NCI-H1930 (cell line): Measurements from ENCODE around the gene C7orf33.

Experiments
- DNase-seq, 2 experiments: peaks; one replicate each; lab custom pipeline; 2025; lab: John Stamatoyannopoulos, UW

The C7orf33 gene

GRCh38 chr7:148628011-148628410 is 37.4 kb downstream of the C7orf33 start:
- DNase-seq, result no peak

- no peak for DNase-seq
These were observed 39.5 kb downstream of the C7orf33 start for GRCh38 chr7:148630078-148630477.

GRCh38 chr7:148633761-148634160 is 43.2 kb downstream of the C7orf33 start:
- DNase-seq, result no peak

GRCh38 chr7:148637094-148637493 is 46.5 kb downstream of the C7orf33 start:
- no peak for DNase-seq

GRCh38 chr7:148645898-148646297 is 55.3 kb downstream of the C7orf33 start:
- DNase-seq, result no peak

- DNase-seq, result no peak
These were observed 59.8 kb downstream of the C7orf33 start for GRCh38 chr7:148650232-148650858.

- DNase-seq, result no peak
These were observed 62.2 kb downstream of the C7orf33 start for GRCh38 chr7:148652773-148653172.

GRCh38 chr7:148657929-148658328 is 67.4 kb downstream of the C7orf33 start:
- DNase-seq, result no peak

GRCh38 chr7:148661471-148661870 is 70.9 kb downstream of the C7orf33 start:
- DNase-seq, result no peak

- no peak for DNase-seq
These were observed 72.1 kb downstream of the C7orf33 start for GRCh38 chr7:148662646-148663045.

GRCh38 chr7:148664324-148664723 is 73.8 kb downstream of the C7orf33 start:
- no peak for DNase-seq

- no peak for DNase-seq
These were observed 74.7 kb downstream of the C7orf33 start for GRCh38 chr7:148665221-148665620.
